GM19238 (cell line): ENCODE data around the gene CACNA2D3.
"Not testable (repeated sequence)": the region's sequence is repeated elsewhere in the genome, so short reads cannot be mapped to it uniquely, and the experiment has no call there.

Experiments used
- DNase-seq: peaks from one replicate; pipeline ENCODE4 v3.0.0; 2011; ENCODE audit warnings: low spot score; ENCODE audit not compliant: insufficient read length

CACNA2D3 gene

DNA sequence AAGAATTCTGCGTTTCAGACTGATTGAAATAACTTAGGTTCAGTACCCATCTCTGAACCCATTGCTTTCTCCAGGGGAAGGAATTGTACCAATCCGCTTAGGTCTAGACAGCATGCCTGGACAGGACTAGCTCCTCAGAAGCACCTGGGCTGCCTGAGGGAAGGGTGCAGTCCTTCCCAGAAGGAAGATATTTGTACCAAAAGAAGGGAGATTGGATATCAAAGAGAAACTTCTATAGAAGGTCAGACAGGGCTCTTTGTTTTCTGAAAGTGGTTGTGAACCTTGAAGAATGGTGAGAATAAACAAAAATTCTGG is 939.3 kb downstream of the CACNA2D3 start:
- no peak for DNase-seq

DNA sequence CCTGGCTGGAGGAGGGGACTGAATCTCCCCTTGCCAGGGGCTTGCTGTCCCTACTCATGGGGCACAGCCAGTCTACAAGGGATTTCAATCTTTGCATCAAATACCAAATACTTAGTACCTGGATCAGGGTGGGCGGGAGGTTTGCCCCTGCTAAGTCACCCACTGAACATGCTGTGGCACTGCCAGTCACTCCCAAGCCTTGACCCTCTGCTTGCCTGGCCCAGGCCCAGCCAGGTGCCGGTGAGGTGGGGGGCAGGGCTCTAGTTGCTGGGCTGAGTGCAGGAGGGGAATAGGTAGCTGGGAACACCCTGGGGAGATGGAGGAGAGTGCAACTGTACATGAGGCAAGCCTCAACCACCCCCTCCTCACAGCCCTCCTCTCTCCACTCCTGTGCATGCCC is 941.8 kb downstream of the CACNA2D3 start:
- no peak for DNase-seq

DNA sequence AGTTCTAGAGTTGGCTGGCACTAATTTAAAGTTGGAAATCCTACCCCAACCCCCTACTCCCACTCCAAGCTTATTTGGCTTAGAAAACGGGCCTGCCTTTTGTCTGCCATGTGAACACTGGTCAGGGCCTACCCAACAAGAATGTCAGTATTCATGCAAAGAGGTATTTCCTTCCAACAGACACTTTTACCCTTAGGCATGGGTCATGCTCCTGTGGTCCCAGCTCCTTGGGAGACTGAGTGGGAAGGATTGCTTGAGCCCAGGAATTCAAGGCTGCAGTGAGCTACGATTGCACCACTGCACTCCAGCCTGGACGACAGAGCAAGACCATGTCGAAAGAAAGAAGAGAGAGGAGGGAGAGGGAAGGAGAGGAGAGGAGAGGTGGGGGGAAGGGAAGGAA is 943.0 kb downstream of the CACNA2D3 start:
- no peak for DNase-seq

DNA sequence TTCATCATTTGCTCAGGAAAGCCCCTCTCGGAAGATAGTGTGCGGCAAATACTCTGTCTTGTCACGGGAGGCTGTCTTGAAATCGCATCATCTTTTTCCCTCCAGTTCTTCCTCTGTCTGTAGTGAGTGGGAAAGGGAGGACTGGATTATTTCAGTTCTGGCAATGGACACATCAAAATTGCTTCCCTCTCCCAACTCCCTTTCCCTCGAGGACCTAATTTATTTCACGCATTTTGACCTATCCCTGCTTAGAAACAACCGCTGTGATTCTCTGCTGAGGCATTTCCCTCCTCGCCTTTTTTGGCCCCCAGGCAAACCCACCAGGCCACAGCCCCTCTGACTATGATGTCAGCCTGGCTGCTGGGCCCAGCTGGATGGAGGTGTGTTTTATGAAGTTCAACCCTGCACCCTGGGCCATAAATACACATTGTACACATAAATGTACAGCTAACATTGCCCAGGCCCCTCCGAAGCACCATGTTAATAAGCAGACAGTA is 944.2 kb downstream of the CACNA2D3 start:
- DNase-seq, result no peak

DNA sequence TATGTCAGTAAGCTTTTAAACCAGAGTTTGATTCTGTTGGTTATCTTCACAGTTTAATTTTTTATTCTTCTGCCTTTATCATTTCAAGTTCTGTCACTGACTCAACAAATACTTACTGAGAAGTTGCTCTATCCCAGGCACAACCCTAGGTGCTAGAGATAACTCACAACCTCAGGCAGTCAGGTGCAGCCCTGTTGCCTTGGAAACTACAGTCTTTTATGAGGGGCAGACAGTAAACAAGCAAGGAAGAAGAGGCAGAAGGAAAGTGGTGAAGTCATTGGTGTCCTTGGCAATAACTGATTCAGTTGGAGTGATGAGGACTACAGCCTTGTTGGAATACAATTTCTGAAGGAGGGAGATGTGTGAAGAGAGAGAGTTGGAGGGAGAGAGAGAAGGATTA is 947.6 kb downstream of the CACNA2D3 start:
- DNase-seq, result no peak

DNA sequence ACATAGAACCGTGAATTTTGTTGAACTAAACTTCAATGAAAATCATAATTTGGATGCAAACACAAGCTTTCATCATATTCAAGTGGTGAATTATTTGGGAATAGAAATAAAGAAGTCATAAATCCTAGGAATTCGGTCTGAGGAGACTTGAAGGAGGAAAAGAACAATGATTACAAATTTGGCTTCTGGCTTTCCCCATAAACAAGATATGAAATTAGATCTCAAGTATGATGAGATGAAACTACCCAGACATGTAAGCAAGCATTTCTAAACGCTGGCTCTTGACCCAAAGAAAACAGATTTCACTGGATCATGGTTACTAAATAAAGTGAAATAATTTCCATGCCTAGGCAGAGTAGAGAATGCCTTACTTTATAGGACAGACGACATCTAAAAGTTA is 952.4 kb downstream of the CACNA2D3 start:
- no peak for DNase-seq

DNA sequence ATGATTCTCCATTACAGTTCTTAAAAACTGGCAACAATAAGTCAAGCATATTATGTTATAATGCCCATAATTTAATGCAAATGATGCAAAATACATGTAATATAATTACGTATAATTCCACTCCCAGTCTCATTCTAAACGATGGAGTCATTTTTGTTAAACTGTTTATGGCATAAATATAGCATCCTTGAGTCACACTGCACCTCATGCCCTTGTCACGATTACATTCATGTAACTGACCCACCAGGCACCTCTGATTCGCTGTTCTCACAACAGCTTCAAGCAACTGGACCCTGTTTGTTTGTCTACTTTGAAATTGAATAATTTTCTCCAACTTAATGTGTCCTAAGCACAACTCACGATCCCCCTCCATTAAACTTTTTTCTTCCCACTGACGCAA is 953.5 kb downstream of the CACNA2D3 start:
- DNase-seq, result no peak

DNA sequence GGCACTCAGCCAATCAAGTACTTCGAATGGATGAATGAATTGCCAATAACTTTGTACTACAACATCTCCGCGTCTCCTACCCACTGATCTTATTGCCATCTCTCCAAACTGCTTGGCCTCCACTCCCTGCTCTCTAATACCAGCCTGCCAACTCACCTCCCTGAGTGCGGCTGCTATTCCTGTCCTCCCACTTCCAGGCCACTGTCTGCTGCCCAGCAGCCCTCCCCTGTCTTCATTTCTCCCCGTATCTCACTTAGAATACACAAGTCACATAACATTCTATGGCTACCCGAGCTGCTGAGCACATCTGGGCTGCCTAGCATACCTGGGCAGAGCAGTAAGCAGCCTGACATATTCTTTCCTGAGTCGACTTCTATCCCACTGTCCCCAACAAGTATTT is 955.4 kb downstream of the CACNA2D3 start:
- DNase-seq, result no peak

DNA sequence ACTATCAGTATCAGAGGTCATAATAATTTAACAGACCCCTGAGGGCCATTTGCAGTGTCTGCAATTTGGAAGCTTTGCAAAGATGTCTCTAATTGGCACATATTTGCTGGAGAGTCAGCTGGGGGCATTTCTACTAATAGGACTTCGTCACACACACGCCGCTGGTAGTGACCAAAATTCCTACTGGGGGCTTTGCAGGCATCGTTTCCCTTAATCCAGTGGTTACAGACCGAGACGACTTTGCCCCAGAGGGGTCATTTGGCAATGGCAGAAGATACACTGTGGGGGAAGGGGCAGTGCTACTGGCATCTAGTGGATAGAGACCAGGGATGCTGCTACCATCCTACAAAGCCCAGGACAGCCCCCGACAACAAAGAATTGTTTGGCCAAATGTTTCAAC is 956.5 kb downstream of the CACNA2D3 start:
- no peak for DNase-seq

DNA sequence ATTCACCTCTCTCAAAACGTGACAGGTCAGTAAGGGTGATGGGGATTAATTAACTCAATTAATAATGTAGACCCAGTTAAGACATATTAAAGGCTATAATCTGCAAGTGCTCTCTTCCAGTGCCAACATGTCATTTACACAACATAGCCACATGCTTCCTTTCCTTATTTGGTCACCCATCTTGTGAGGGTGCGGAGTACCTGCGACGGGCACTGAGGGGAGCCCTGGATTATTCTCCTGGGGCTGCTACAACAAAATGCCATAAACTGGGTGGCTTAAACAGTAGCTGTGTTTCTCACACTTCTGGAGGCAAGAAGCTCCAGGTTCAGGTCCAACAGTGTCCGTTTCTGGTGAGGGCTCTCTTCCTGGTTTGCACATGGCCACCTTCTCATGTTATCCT is 962.9 kb downstream of the CACNA2D3 start:
- DNase-seq, result no peak

DNA sequence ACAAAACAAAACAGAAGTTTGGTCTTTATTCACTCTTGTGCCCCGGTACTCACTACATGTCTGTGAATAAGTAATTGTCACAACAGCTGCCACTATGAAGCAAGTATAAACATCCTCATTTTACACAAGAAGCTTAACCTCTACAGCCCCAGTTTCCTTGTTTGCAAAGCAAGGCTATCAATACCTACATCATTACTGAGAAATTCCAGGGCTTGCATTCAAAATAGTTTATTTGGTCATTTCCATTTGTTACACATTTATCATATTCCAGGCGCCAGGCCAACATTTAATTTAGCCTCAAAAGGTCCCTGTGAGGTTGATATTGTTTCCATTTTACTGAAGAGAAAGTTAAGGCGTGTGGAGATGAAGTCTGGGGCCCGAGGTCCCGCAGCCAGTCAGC is 966.9 kb downstream of the CACNA2D3 start:
- DNase-seq, result no peak

DNA sequence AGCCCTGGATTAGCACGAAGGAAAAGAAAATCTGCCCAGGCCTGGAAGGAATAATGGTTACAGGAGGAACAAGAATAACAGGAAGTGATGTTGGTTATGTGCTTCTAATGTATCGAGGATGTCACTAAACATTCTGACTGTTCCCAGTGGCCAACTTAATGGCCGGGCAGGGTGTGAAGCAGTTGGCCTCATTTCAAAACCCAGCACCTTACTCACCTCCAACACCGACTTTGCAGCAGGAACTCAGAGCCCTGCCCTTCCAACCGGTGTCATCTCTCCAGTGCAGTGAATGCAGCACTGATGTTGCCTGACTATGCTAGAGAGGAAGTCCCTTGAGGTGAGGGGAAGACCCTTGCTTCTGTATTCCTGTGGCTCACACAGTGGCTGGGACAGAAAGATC is 967.9 kb downstream of the CACNA2D3 start:
- DNase-seq, result no peak

DNA sequence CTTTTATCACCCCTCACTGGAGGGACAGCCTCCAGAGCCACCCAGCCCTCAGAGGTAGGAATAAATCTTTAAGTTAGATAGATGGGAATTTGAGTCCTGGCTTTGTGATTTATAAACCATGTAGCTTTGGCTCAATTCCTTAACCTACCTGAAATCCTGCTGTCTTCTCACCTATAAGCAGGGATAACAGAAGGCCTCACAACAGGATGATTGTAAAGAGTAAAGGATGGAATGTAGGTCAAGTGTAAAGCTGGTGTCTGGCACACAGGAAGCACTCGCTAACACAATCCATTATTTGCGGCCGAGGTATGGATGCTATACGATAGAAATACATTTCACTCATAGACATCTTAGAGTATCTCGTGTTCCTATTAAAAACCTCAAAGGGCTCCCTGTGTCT is 968.4 kb downstream of the CACNA2D3 start:
- DNase-seq, result no peak

DNA sequence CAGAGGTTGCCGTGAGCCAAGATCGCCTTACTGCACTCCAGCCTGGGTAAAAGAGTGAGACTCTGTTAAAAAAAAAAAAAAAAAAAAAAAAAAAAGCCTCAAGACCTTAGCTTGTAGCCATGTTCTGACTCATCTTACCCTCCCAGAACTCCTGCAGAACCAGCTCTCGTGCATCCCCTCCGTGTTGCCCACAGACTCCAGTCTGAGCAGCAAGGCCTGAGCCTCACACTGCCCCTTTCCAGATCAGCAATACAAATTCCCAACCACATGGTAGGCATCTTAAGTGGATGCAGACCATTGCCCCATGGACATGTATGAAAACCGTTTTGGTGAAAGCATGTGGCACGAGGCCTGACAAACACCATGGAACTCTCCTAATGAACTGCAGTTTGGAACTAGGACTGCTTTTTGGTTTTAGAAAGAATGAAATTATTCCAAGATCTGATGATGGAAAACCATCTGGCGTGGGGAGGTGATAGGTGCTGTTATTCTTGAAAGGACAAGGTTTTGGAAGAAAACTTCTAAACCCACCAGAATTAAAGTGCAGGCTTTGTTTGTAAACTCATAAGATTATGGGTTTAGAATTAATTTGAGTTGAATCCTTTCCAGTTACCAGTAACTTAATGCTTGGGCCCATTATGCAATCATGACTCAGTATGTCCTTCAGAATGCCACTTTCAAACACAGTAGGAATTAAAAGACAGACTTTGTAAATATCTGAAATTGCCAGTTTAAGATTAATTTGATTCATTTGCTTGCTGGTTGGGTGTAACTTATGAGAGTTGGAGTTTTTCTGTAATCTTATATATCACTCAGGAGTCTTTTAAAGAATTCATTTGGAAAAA is 969.3 kb downstream of the CACNA2D3 start:
- DNase-seq, result no peak

DNA sequence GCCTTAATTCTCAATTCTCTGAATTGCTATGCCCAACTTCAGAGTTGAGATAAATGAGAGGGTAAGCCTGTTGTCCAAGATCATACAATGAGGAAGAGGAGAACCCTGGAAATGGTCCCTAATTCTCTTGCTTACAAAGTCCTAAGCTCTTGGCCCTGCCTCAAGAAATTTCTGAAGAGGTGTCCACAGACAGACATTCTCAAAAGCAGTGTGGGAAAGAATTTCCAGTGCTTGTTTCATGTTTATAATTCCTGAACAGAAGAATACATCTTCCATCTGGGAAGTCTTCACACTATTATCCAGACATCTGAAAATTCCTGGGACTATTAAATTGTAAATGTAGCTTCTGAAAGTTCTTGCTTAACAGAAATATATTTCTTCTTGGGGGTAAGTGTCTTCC is 972.3 kb downstream of the CACNA2D3 start:
- no peak for DNase-seq

DNA sequence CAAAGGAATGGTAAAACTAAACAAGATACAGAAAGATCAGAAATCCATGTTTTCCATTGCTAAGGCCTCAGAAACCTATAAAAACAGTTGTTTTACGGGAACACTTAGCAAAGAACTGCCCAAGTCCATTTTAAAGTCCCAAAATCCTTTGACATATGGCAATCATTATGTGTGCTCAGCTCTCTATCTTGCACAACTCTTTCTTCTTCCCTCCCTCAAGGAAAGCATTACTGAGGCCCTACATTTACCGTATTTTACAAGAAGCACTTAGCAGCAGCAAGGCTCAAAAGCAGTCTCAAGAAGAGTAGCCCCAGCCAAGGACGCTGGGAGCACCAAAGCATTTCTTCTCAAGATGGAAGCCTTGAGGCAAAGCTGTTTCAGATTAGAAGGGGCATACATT is 975.1 kb downstream of the CACNA2D3 start:
- DNase-seq, result no peak

DNA sequence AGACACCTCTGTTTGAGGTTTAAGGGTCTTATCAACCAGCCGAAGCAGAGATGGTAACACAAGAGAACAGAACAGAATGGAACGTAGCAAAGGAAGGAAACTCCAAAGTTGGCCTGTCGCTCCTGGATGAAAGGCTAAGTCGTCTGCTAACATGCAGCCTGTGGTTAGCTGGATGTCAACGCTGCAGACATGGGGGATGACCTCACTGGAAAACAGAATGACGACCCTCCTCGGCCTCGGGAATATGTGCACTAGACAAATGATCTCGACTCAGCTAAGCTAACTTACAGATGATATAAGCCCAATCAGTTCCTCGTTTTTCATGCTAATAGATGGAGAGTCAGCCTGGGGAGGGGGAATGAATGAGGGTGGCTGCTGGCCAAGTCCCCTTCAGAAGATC is 983.3 kb downstream of the CACNA2D3 start:
- no peak for DNase-seq

DNA sequence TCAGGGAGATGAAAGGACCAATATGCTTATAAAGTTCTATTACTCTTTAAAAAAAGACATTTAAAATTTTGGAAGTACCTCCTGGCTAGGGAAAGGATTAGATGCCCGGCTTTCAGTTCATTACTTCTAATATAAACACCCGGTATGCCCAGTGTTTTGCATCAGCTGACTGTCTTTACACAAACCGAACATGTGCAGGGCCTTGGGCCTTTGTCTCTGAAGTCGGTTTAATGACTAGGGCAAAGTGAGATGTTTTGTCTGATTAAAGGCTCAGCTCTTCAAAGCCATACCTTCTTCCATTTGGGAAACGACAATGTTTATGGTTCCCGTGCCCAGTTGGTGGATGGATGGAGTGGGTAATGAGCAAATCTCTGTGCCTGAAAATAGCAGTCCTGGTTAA is 984.8 kb downstream of the CACNA2D3 start:
- DNase-seq, result no peak

DNA sequence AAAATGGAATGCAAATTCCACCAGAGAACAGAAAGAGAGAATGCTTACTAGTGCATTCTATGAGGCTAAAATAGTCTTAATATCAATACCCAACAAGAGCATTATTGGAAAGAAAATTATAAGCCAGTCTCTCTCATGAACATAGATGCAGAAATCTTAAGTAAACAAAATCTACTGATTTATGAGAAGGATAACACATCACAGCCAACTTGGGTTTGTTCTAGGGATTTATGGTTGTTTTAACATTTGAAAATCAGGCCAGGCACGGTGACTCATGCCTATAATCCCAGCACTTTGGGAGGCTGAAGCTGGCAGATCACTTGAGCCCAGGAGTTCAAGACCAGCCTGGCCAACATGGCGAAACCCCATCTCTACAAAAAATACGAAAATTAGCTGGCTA is 989.6 kb downstream of the CACNA2D3 start:
- not testable (repeated sequence) for DNase-seq

DNA sequence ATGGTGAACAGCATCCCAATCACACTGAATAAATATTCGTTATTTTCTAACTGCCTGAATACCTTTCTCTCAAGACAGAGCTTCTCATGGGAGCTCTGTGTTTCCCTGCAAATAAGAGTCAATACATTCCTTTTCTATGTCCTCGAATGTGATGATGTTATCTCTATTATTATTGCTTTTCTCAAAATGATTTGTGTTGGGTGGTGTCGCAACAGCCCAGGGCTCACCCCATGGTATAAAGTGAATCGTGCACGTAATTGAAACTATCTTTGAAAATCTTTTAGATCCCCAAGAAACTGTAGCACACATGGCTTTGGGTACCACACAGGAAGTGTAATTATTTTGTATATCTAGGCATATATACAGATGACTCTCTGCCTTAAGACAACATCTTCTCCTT is 996.1 kb downstream of the CACNA2D3 start:
- DNase-seq, result no peak

DNA sequence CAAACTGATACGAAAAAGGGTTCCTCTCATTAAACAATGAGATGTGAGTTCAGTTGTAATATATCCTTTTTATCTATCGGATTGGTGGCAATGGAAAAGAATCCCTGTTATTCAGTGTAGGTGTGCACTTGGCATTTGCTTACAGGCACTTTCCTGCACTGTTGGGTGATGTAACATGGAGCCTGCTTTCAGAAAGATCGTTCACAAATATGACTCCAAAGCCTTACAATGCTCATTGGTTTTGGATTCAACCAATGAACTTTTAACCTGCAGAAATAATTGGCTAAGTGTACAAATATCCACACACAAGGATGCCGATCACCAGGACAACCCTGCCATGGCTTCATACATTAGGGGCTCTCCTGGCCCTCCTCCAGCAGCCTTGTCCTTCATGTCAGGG is 996.9 kb downstream of the CACNA2D3 start:
- DNase-seq, result no peak

DNA sequence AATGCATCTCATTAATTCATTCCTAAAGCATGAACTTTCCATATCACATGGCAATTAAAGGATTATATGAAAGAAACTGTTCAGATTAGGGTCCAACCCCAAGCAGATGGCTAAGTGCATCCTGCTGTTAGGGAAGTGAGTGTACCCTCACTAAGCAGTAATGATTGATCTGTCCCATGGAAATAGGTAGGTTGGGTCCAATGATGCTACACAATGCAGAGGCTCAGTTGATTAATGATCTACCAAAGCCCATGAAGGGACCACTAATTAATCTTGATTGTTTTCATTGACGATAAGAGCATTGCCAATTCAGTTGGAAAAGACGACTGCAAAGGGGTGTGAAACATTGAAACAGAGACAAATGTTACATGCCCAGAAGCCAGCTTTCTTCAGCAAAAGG is 1000.0 kb downstream of the CACNA2D3 start:
- no peak for DNase-seq
